HG03460 (cell line): ENCODE data around the gene MYH6.

Experiments used
- ATAC-seq: cut with Tn5 transposase; IDR thresholded peaks from one replicate; pipeline ENCODE4 v1.9.1; 2021; ENCODE audit not compliant: unreplicated experiment

Gene MYH6

DNA sequence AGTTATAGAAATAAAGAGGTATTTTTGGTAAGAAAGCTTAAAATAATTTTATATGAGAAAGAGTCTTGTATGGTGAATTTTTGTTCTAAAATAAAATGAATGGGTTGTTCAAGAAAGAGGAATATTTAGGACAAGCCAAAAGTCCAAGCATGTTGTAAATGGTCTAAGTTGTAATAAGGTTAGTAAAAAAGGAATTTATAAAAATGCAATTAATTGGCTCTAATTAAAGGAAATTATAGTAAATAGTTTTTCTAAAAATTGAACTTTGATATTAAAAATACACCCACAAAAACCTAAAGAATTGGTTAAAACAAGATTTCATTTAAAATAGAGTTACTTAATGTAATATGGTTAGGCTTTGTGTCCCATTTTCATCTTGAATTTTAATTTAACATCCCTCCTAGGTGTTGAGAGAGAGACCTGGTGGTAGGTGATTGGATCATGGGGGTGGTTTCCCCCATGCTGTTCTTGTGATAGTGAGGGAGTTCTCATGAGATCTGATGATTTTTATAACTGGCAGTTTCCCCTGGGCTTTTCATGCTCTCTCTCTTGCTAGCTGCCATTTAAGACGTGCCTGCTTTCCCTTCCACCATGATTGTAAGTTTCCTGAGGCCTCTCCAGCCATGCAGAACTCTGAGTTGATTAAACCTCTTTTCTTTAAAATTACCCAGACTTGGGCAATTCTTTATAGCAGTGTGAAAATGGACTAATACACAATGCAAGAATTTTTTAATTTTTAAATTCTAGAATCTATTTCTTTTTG lies 68.4 kb downstream of the MYH6 start:
- ATAC-seq, result no peak

DNA sequence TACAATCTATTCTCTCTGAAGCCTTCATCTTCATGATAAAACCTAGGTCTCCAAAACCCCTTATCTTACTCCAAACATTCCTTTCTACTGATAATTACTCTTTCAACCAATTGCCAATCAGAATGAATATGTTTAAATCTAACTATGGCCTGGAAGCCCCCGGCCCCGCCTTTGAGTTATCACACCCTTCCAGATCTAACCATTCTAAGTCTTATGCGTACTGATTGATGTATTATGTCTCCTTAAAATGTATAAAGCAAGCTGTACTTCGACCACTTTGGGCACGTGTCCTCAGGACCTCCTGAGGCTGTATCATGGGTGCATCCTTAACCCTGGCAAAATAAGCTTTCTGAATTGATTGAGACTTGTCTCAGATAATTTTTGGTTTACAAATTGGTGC lies 72.5 kb downstream of the MYH6 start:
- ATAC-seq, result no peak
